ENCODE data around the gene CCK. TPM values are rescaled to one million over a fixed set of nuclear protein-coding genes. Genes with fewer than 3 reads are reported as not detected.

CCK gene
- total RNA-seq, 1 experiment from 2014 or later: not detected

- no peak for DNase-seq (ENCODE audit: low read depth)
Measured at GRCh38 chr3:42225486-42226363, 40.3 kb downstream of the CCK start.

- no peak for DNase-seq (ENCODE audit: low read depth)
Measured at GRCh38 chr3:42224658-42225421, 41.1 kb downstream of the CCK start.

- no peak for DNase-seq (ENCODE audit: low read depth)
Measured at GRCh38 chr3:42224178-42224577, 41.8 kb downstream of the CCK start.

- no peak for DNase-seq (ENCODE audit: low read depth)
Measured at GRCh38 chr3:42222942-42223693, 42.9 kb downstream of the CCK start.

GRCh38 chr3:42220436-42221121, 45.4 kb downstream of the CCK start:
- no peak for DNase-seq (ENCODE audit: low read depth)

- DNase-seq (ENCODE audit: low read depth): no peak
Measured at GRCh38 chr3:42216931-42217333, 49.1 kb downstream of the CCK start.

GRCh38 chr3:42216302-42216701, 49.7 kb downstream of the CCK start:
- no peak for DNase-seq (ENCODE audit: low read depth)

GRCh38 chr3:42214565-42215283, 51.3 kb downstream of the CCK start:
- peak; percentile 29 for DNase-seq (ENCODE audit: low read depth)

- no peak for DNase-seq (ENCODE audit: low read depth)
Measured at GRCh38 chr3:42214064-42214463, 51.9 kb downstream of the CCK start.

- no peak for DNase-seq (ENCODE audit: low read depth)
Measured at GRCh38 chr3:42213417-42213816, 52.6 kb downstream of the CCK start.

GRCh38 chr3:42210726-42211125, 55.3 kb downstream of the CCK start:
- no peak for DNase-seq (ENCODE audit: low read depth)

GRCh38 chr3:42209917-42210316, 56.1 kb downstream of the CCK start:
- no peak for DNase-seq (ENCODE audit: low read depth)

Other genes starting within 250 kb of the CCK start
- 6.4 and 9.6 TPM in 2 replicates for gene TRAK1, start 174.8 kb downstream of the CCK start, total RNA-seq (2014; rRNA removed; shearing (Covaris generic))
- gene LYZL4, start 144.4 kb upstream of the CCK start, total RNA-seq (2014; rRNA removed; shearing (Covaris generic)): not detected in 2 replicates
- 0.12 and 0.15 TPM in 2 replicates for gene VIPR1, start 236.5 kb upstream of the CCK start, total RNA-seq (2014; rRNA removed; shearing (Covaris generic))